DMS153 (cell line): ENCODE measurements around the gene ADCY6.

ENCODE experiments used
- DNase-seq: peaks from one replicate; lab custom pipeline; 2025; lab: John Stamatoyannopoulos, UW

The ADCY6 gene

DNA sequence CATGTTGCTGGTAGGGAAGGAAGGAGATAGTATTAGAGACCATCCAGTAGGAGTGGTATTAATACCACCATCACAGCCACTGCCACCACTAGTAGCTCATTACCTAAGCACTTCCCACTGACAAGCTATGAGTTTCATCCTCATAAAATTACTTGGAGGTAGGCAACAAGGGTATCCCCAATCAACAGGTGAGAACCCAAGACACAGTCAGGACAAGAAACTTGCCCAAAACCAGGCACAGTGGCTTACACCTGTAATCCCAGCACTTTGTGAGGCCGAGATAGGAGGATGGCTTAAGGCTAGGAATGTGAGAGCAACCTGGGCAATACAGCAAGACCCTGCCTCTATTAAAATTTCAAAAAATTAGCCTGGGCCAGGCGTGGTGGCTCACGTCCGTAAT lies 5.5 kb downstream of the ADCY6 start:
- no peak for DNase-seq

DNA sequence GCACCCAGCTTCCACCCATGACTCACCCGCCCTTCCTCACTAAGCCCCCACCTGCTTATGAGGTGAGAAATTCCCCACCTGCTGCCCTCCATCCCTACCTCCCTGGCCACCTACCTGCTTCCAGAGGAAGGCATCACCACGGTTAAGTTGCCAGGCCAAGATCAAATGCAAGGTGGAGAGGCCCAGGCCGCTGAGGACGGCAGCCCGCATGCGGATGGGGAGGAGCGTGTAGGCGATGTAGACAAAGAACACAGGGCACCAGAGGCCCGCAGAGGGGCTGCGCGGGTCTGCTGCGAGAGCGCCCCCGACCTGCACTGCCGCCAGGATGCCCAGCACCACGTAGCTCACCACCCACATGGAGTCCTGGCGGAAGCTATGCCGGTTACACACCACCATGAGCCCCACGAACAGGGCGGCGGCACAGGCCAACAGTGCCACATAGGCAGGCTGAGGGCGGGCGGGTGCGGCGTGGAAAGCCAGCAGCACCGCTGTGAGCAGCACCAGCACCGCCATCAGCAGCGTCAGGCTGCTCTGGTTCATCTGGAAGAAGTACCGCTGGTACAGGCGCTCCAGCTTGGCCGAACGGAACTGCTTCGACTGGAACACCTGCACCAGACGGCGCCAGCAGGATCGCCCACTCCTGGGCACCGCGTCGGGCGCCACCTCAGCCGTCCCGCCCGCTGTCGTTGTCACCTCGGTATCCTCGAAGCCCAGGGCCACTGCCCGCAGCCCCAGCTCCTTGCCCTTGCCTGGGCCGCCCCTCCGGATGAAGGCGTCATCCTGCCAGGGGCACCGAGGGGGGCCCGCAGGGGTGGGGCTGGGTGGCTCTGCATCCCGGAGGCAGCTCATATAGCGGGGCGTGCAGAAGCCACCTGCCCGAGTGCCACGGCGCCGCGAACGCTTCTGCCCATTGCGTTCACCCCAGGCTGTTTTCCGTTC lies 6.2 kb downstream of the ADCY6 start:
- no peak for DNase-seq

DNA sequence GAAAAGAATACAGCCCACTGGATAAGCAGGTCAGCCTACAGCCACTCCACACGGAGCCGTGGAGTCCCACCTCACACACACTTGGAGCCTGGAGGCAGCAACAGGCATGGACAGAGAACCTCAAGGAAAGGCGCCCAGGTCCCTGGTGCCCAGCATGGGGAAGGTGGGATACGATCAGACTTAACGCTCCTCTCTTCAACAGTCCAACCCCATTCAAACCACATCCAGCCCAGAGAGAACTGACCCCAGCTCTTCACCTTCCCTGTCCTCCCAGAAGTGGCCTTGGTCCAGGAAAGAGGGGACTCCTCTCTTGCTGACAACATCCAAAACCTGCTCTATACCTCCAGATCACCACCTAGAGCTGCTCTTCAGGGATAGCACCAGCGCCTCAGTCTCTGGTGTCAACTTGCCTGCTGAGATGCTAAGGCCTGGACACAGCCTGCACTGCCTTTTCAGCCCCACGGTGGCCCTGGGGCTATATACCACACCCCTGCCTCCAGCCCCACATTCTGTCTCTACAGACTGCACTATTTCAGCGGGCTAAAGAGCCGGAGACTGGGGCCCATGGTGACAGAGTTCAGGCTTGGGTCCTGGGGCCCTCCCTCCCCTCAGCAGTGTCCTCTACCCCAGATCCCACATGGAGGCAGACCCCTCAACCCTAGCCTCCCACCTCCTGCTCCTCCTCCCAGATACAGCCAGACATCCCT lies 7.0 kb downstream of the ADCY6 start:
- DNase-seq, result no peak

DNA sequence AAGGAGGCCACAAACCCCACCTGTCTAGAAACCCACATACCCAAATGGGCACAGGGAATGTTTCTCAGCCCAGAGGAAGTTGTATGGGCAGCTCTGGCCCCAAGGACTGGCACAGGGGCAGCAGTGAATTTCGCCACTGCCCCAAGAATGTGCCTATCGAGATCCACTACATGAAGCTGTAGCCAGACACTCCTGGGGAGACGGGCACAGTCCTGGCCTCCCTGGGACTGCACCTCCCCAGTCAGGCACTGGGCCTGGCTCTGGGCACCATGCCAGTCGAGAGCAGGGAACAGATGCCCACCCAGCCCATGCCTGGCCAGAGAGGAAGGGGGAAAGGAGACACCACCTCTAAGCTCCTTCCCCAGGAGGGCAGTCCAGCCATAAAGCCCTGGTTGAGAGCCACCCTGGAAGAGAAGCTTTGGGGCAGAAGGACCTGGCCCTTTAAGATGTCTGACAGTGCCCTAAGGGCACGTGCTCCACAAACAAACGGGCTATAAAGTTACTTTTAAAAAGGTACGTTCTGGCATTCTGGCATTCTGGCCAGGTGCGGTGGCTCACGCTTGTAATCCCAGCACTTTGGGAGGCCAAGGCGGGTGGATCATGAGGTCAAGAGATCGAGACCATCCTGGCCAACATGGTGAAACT lies 8.4 kb downstream of the ADCY6 start:
- no peak for DNase-seq

- DNase-seq, result no peak
Measured at GRCh38 chr12:48779869-48780268, 9.0 kb downstream of the ADCY6 start.

GRCh38 chr12:48777501-48778400 lies 11.1 kb downstream of the ADCY6 start:
- no peak for DNase-seq

GRCh38 chr12:48776956-48777355 lies 11.9 kb downstream of the ADCY6 start:
- DNase-seq, result no peak

DNA sequence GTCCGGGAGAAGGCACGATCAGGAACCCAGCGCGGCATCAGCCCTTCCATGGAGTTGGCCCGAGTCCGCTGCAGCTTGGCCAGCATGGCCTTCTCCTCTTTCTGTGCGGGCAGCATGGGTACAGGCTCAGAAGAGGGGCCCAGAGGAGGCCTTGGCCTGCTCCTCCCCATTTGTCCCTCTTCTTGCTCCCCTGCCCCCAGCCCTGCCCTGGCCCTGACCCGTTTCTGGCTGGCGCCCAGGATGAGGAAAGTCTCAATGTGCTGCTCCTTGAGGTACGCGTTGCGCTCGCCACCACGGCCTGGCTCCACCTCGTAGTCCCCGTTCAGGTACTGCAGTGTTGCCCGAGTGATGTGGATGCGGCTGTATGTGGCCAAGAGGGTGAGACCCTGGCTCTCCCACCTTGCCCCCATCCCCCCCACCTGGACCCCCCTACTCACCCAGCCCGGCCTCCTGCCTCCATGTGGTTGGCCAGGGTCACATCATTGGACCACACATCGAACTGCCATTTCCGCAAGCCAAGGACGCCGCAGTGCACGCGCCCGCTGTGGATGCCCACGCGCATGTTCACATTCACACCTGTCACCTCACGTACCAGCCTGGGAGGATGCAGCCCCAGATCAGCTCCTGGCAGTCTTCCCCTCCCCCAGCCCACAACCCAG lies 12.8 kb downstream of the ADCY6 start:
- no peak for DNase-seq

DNA sequence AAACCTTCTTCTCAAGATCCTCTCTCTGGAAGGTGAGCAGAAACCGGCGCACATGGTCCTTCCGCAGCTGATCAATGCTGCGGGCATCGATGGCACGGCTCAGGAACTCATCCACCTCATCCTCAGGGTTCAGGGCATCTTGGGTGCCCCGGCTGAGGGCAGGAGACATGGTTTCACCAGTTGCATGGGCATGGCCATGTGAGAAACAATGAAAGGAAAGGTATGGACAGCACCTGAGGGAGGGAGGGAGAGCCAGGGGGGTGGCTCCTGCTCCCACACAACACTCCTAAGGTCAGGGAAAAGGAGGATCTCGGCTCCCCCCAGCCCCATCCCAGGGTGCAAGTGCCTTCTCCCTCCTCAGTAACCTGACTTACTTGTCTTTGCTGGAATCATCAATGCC lies 13.6 kb downstream of the ADCY6 start:
- DNase-seq, result no peak

- DNase-seq, result no peak
Measured at GRCh38 chr12:48774516-48774915, 14.4 kb downstream of the ADCY6 start.

DNA sequence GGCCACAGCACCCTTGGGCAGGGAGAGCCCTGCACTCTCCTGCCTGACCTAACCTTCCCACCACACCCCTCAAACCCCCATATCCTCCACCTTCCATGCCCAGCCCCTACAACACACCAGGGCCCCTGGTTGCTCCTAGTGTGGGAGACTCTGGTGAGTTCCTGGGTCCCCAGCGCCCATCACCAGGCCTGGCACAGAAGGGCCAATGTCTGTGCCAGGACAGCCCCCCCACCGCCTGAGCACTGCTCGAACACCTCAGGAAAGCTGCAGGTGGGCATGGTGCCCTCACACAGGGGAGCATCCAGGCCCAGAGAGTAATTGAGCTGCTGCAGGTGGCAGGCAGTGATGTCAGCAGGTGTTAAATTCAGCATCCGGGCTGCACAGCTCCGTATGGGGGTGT lies 15.2 kb downstream of the ADCY6 start:
- DNase-seq, result no peak

DNA sequence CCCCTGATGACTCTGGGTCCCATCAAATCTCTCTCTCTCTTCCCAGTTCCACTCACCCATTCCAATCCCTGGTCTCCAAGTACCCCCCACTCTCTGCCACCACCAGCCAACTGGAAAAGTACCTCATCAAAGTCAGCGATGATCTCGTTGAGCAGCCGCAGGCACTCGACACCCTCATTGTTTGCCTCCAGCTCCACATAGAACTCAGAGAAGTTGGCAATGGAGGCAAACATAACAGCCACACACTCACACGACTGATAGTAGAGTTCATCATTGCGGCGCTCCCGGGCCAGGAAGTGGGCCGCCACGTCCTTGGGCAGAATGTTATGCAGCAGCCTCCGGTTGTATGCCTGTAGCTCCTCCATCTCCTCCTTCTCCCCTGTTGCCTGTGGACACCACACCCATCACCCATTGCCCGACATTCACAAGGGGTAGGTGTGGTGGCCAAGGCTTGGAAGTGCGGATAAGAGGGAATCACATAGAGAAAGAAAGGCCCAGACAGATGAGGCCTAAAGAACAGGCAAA lies 17.2 kb downstream of the ADCY6 start:
- no peak for DNase-seq

- DNase-seq, result no peak
Measured at GRCh38 chr12:48770756-48771155, 18.1 kb downstream of the ADCY6 start.

DNA sequence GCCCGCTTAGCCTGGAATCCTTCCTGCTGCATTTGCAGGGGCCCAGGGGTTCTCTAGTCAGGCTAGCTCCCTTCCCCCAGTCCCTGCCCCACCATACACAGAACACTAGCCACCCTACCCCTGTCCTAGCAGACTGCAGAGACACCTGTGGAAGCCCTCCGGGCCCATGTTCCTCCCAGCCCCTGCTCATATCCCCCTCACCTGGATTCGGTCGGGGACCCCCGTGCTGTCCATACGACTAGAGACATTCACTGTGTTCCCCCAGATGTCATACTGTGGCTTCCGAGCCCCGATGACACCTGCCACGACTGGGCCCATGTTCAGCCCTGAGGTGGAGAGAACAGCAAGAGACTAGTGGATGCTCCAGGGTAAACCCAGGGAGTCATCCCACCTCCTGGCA lies 20.2 kb downstream of the ADCY6 start:
- DNase-seq, result no peak

DNA sequence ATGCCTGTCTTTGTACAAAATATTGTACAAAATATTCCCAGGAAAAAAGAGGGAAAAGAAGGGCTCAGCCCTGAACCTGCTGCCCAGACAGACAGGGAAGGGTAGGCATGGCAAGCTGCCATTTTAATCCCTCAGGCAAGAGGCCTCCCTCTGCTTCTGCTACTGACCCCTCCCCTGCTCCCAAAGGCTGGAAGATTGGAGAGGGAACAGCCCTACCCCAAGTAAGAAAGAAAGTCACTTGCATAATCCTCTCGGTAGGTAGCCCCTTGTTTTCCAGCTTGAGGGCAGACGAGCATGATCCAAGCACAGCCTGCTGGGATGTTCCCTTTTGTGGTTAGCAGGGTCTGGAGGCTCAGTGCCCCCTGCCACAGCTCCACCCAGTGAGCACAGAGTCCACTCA lies 20.7 kb downstream of the ADCY6 start:
- no peak for DNase-seq

DNA sequence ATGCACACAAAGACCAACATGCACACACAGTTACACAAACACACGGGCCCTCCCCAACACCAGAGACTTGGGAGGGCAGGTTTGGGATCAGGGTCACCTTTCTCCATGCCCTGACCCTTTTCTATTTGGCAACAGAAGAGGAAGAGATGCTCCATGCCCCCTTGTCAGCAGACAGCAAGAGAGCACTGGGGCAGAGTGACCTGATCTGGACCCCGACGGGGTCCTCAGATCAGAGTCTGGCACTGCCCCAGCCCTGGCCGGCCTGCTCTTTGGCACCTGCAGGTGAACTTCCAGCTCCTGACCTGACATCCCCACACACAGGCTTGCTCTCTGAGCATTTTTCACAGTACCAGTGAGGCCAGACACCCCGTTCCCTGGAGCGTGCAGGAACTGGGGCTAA lies 21.4 kb downstream of the ADCY6 start:
- DNase-seq, result no peak

GRCh38 chr12:48767047-48767446 lies 21.8 kb downstream of the ADCY6 start:
- no peak for DNase-seq

DNA sequence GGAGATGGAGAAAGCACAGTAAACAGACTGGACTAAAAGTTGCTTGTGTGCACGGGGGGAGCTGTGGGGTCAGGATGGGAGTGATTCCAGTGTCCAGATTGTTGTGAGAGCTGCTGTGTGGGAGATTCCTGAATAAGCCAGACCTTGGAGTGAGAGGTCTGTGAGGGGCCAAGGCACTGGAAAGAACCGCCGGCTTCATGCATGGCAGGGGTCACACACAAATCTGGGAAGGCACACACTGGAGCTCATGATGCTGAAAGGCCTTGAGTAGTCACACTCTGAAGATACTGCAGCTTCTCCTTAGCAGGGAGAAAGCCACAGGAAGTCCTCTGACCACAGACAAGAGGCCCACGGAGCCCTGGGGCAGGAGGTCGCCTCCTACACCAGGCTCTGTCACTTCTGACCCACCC lies 23.1 kb downstream of the ADCY6 start:
- DNase-seq, result no peak

- no peak for DNase-seq
Measured at GRCh38 chr12:48764521-48764920, 24.4 kb downstream of the ADCY6 start.

GRCh38 chr12:48758737-48759136 lies 30.2 kb downstream of the ADCY6 start:
- no peak for DNase-seq

- DNase-seq, result no peak
Measured at GRCh38 chr12:48758186-48758585, 30.7 kb downstream of the ADCY6 start.
